ENCODE results near the gene ARHGEF26. TPM values are rescaled to one million over a fixed set of nuclear protein-coding genes. Genes with fewer than 3 reads are reported as not detected.

The ARHGEF26 gene
- total and polyA plus RNA-seq, 5 experiments from 2014 or later: 0.08 to 0.22 (median 0.13) TPM; not detected in 2

GRCh38 chr3:154142608-154143007, 21.4 kb downstream of the ARHGEF26 start:
- POLR2A ChIA-PET: no interaction called here
- Mint-ChIP-seq H3K27ac (no peak overlapping the region), H3K4me1 (no peaks in the 10 kb centered on the region), H3K9me3 (no peaks in the 10 kb centered on the region), H3K4me3 (no peak overlapping the region), H3K36me3 (no peaks in the 10 kb centered on the region), H3K27me3 (peaks cover 5 to 15% (median 11%) of the 10 kb centered on the region in 5 donors)
- no peak for DNase-seq
- no peak for ATAC-seq

- ATAC-seq (no peak), DNase-seq (no peak)
- POLR2A ChIA-PET: no interaction called here
- no peaks in the 10 kb centered on the region for H3K4me1 Mint-ChIP-seq
- no peaks in the 10 kb centered on the region for H3K36me3 Mint-ChIP-seq
- H3K4me3 Mint-ChIP-seq: no peak overlapping the region
- H3K27me3 Mint-ChIP-seq: peaks cover under 1 to 13% (median 10%) of the 10 kb centered on the region in 5 donors
- H3K9me3 Mint-ChIP-seq: no peaks in the 10 kb centered on the region
- H3K27ac Mint-ChIP-seq: no peak overlapping the region
Observed at GRCh38 chr3:154143873-154144272, 22.7 kb downstream of the ARHGEF26 start.

GRCh38 chr3:154144825-154145465, 23.8 kb downstream of the ARHGEF26 start:
- ATAC-seq (no peak), DNase-seq (no peak)
- H3K4me1 Mint-ChIP-seq: no peaks in the 10 kb centered on the region
- no peaks in the 10 kb centered on the region for H3K36me3 Mint-ChIP-seq
- H3K27me3 Mint-ChIP-seq: peaks cover 0 to 12% (median 8%) of the 10 kb centered on the region in 5 donors
- POLR2A ChIA-PET: no interaction called here
- no peak overlapping the region for H3K27ac Mint-ChIP-seq
- no peaks in the 10 kb centered on the region for H3K9me3 Mint-ChIP-seq
- no peak overlapping the region for H3K4me3 Mint-ChIP-seq

- DNase-seq (no peak), ATAC-seq (no peak)
- H3K27me3 Mint-ChIP-seq: peaks cover 0 to 7% (median 5%) of the 10 kb centered on the region in 5 donors
- POLR2A ChIA-PET: no interaction called here
- no peaks in the 10 kb centered on the region for H3K4me1 Mint-ChIP-seq
- no peak overlapping the region for H3K27ac Mint-ChIP-seq
- H3K36me3 Mint-ChIP-seq: no peaks in the 10 kb centered on the region
- no peaks in the 10 kb centered on the region for H3K9me3 Mint-ChIP-seq
- no peak overlapping the region for H3K4me3 Mint-ChIP-seq
Observed at GRCh38 chr3:154148541-154148940, 27.4 kb downstream of the ARHGEF26 start.

GRCh38 chr3:154149286-154149685, 28.1 kb downstream of the ARHGEF26 start:
- no peaks in the 10 kb centered on the region for H3K9me3 Mint-ChIP-seq
- no peak overlapping the region for H3K4me3 Mint-ChIP-seq
- no peak overlapping the region for H3K27ac Mint-ChIP-seq
- H3K36me3 Mint-ChIP-seq: no peaks in the 10 kb centered on the region
- ATAC-seq: no peak
- H3K27me3 Mint-ChIP-seq: peaks cover 0 to 7% (median 6%) of the 10 kb centered on the region in 5 donors
- POLR2A ChIA-PET: no interaction called here
- no peaks in the 10 kb centered on the region for H3K4me1 Mint-ChIP-seq
- DNase-seq: no peak

GRCh38 chr3:154151969-154152368, 30.8 kb downstream of the ARHGEF26 start:
- H3K27ac Mint-ChIP-seq: no peak overlapping the region
- H3K36me3 Mint-ChIP-seq: no peaks in the 10 kb centered on the region
- ATAC-seq: no peak
- DNase-seq: no peak
- no peaks in the 10 kb centered on the region for H3K9me3 Mint-ChIP-seq
- H3K4me1 Mint-ChIP-seq: no peaks in the 10 kb centered on the region
- H3K4me3 Mint-ChIP-seq: no peak overlapping the region
- peaks cover 0 to 11% (median 4%) of the 10 kb centered on the region in 5 donors for H3K27me3 Mint-ChIP-seq
- POLR2A ChIA-PET: no interaction called here

GRCh38 chr3:154152741-154153140, 31.6 kb downstream of the ARHGEF26 start:
- Mint-ChIP-seq H3K36me3 (no peaks in the 10 kb centered on the region), H3K27me3 (peaks cover 0 to 11% (median 4%) of the 10 kb centered on the region in 5 donors), H3K9me3 (no peaks in the 10 kb centered on the region), H3K27ac (no peak overlapping the region), H3K4me3 (no peak overlapping the region), H3K4me1 (no peaks in the 10 kb centered on the region)
- no peak for DNase-seq
- POLR2A ChIA-PET: no interaction called here
- ATAC-seq: no peak

- no peaks in the 10 kb centered on the region for H3K9me3 Mint-ChIP-seq
- ATAC-seq (no peak), DNase-seq (no peak)
- H3K4me1 Mint-ChIP-seq: no peaks in the 10 kb centered on the region
- POLR2A ChIA-PET: no interaction called here
- no peaks in the 10 kb centered on the region for H3K36me3 Mint-ChIP-seq
- no peak overlapping the region for H3K27ac Mint-ChIP-seq
- no peak overlapping the region for H3K4me3 Mint-ChIP-seq
- peaks cover 0 to 10% (median 5%) of the 10 kb centered on the region in 5 donors for H3K27me3 Mint-ChIP-seq
Observed at GRCh38 chr3:154156530-154156929, 35.3 kb downstream of the ARHGEF26 start.

GRCh38 chr3:154161806-154162205, 40.6 kb downstream of the ARHGEF26 start:
- ATAC-seq (no peak), DNase-seq (no peak)
- H3K36me3 Mint-ChIP-seq: no peaks in the 10 kb centered on the region
- POLR2A ChIA-PET: no interaction called here
- no peak overlapping the region for H3K4me3 Mint-ChIP-seq
- H3K9me3 Mint-ChIP-seq: no peaks in the 10 kb centered on the region
- no peak overlapping the region for H3K27ac Mint-ChIP-seq
- H3K27me3 Mint-ChIP-seq: peaks cover 2 to 10% (median 5%) of the 10 kb centered on the region in 5 donors
- H3K4me1 Mint-ChIP-seq: no peaks in the 10 kb centered on the region

- no peak overlapping the region for H3K27ac Mint-ChIP-seq
- peaks cover 0 to 15% (median 4%) of the 10 kb centered on the region in 5 donors for H3K27me3 Mint-ChIP-seq
- no peaks in the 10 kb centered on the region for H3K4me1 Mint-ChIP-seq
- ATAC-seq (no peak), DNase-seq (no peak)
- no peaks in the 10 kb centered on the region for H3K9me3 Mint-ChIP-seq
- H3K4me3 Mint-ChIP-seq: no peak overlapping the region
- H3K36me3 Mint-ChIP-seq: no peaks in the 10 kb centered on the region
- POLR2A ChIA-PET: no interaction called here
Observed at GRCh38 chr3:154164387-154164786, 43.2 kb downstream of the ARHGEF26 start.

- no peaks in the 10 kb centered on the region for H3K36me3 Mint-ChIP-seq
- no peak overlapping the region for H3K27ac Mint-ChIP-seq
- POLR2A ChIA-PET: no interaction called here
- peaks cover 4 to 15% (median 10%) of the 10 kb centered on the region in 5 donors for H3K27me3 Mint-ChIP-seq
- H3K4me1 Mint-ChIP-seq: no peaks in the 10 kb centered on the region
- no peaks in the 10 kb centered on the region for H3K9me3 Mint-ChIP-seq
- no peak overlapping the region for H3K4me3 Mint-ChIP-seq
- ATAC-seq (no peak), DNase-seq (no peak)
Observed at GRCh38 chr3:154168998-154169795, 48.0 kb downstream of the ARHGEF26 start.

GRCh38 chr3:154169796-154170110, 48.6 kb downstream of the ARHGEF26 start:
- Mint-ChIP-seq H3K27me3 (peaks cover 4 to 15% (median 10%) of the 10 kb centered on the region in 5 donors), H3K4me1 (no peaks in the 10 kb centered on the region), H3K4me3 (no peak overlapping the region), H3K36me3 (no peaks in the 10 kb centered on the region), H3K9me3 (no peaks in the 10 kb centered on the region), H3K27ac (no peak overlapping the region)
- POLR2A ChIA-PET: no interaction called here
- ATAC-seq: no peak
- no peak for DNase-seq

- H3K27me3 Mint-ChIP-seq: peaks cover 4 to 15% (median 10%) of the 10 kb centered on the region in 5 donors
- H3K27ac Mint-ChIP-seq: no peak overlapping the region
- DNase-seq (no peak), ATAC-seq (no peak)
- no peak overlapping the region for H3K4me3 Mint-ChIP-seq
- H3K9me3 Mint-ChIP-seq: no peaks in the 10 kb centered on the region
- H3K4me1 Mint-ChIP-seq: no peaks in the 10 kb centered on the region
- H3K36me3 Mint-ChIP-seq: no peaks in the 10 kb centered on the region
- POLR2A ChIA-PET: no interaction called here
Observed at GRCh38 chr3:154170300-154170699, 49.1 kb downstream of the ARHGEF26 start.

GRCh38 chr3:154175041-154175440, 53.9 kb downstream of the ARHGEF26 start:
- peaks cover 0 to 13% (median 4%) of the 10 kb centered on the region in 5 donors for H3K27me3 Mint-ChIP-seq
- no peaks in the 10 kb centered on the region for H3K4me1 Mint-ChIP-seq
- H3K4me3 Mint-ChIP-seq: no peak overlapping the region
- POLR2A ChIA-PET: no interaction called here
- H3K9me3 Mint-ChIP-seq: no peaks in the 10 kb centered on the region
- DNase-seq (no peak), ATAC-seq (no peak)
- no peak overlapping the region for H3K27ac Mint-ChIP-seq
- no peaks in the 10 kb centered on the region for H3K36me3 Mint-ChIP-seq

Measured in naive thymus-derived CD8-positive, alpha-beta T cell (primary cell).